Thyroid gland (tissue), 4 donors: Measurements from ENCODE around the gene MAD1L1. TPM values are rescaled to one million over a fixed set of nuclear protein-coding genes. Genes with fewer than 3 reads are reported as not detected.

Source experiments
- DNase-seq, 2 donors: peaks; one replicate each; pipeline ENCODE4 v3.0.0-alpha.2; 2019
- H3K27ac ChIP-seq, 3 donors: fragments of 200-600 bp; sonication (generic); 1 replicate in 2 of 3; 2 replicates in 1 of 3; pipeline ENCODE4 v1.5.1; 2016 to 2019; ENCODE audit warnings: mild to moderate bottlenecking in 1 of 3, moderate library complexity in 1 of 3
- H3K27me3 ChIP-seq: fragments of 200-600 bp; sonication (generic); one replicate; pipeline ENCODE4 v1.5.1; 2019
- H3K36me3 ChIP-seq, 2 donors: fragments of 200-600 bp; sonication (generic); one replicate each; pipeline ENCODE4 v1.5.1; 2016 to 2019
- H3K4me1 ChIP-seq, 2 donors: fragments of 200-600 bp; sonication (generic); one replicate each; pipeline ENCODE4 v1.5.1; 2017 to 2019
- H3K4me3 ChIP-seq, 3 donors: fragments of 200-600 bp; sonication (generic); replicated peaks in 1 of 3; 1 replicate in 2 of 3; 2 replicates in 1 of 3; pipeline ENCODE4 v1.5.1; 2016; ENCODE audit warnings: mild to moderate bottlenecking in 1 of 3
- H3K9me3 ChIP-seq: fragments of 200-600 bp; sonication (generic); one replicate; pipeline ENCODE4 v1.5.1; 2017
- POLR2A ChIP-seq, 2 donors: fragments of 450-650 bp; IDR thresholded peaks; one replicate each; pipeline ENCODE4 v1.6.1; 2017; ENCODE audit warnings: antibody characterized with exemption in 2 of 2, mild to moderate bottlenecking in 2 of 2, moderate library complexity in 1 of 2
- WGBS, 2 donors: methylation state at CpG; one replicate each; pipeline ENCODE4 v1.1.5; 2017; 5-methylcytosine and 5-hydroxymethylcytosine counted together
- intact Hi-C: fragments of 100-400 bp; cut with DNase I; formaldehyde crosslinking; loops from one replicate; pipeline ENCODE4 v1.15.1; 2023
- total RNA-seq, 4 donors: library from RNA; depleted of rRNA; stranded (reverse); fragments of >200 nt; gene quantifications; one replicate each; pipeline ENCODE4 v1.2.3, GENCODE V29; 2016
- TF ChIP-seq, protein P1 (sequence below), 6 experiments: fragments of 200-600 bp in 3 of 6; fragments of 450-650 bp in 3 of 6; sonication (generic) in 3 of 6; IDR thresholded peaks; one replicate each; pipeline ENCODE4 v1.5.1; 2016 to 2019; ENCODE audit warnings: antibody characterized with exemption in 6 of 6, mild to moderate bottlenecking in 2 of 6, inconsistent platforms in 1 of 6, moderate library complexity in 1 of 6

The MAD1L1 gene
- total RNA-seq, 4 donors from 2014 or later, result 27.4 to 38.6 (median 33.9) TPM

DNA sequence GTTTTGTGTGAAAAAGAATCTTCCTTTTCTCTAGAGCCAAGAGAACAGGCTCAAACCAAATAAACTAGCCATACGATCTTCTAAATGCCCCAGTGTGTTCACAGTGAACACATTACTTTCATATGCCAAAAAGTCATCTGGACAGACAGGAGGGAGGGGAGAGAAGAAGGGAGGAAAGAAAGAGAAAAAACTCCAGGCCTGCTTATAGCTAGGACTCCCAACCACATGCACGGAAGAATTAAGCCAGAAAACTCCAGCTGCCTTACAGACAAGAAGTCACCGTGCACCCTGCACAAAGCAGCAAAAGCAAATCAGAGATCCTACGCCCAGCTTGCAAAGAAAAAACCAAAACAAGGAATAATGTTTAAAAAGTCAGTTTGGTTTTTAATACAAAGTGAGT, 47.2 kb upstream of the MAD1L1 start:
- no peak for DNase-seq
- intact Hi-C loops, result no loop called here
- H3K4me1 ChIP-seq, result peaks cover 5 to 9% of the 10 kb centered on the region in 2 donors
- H3K4me3 ChIP-seq, result no peak overlapping the region
- H3K9me3 ChIP-seq, result no peaks in the 10 kb centered on the region
- H3K27me3 ChIP-seq, result no peaks in the 10 kb centered on the region
- 70 to 74% methylated on average over 4 of the region's 4 CpGs for WGBS, 2 donors
- no peaks in the 10 kb centered on the region for H3K36me3 ChIP-seq
- no peak overlapping the region for H3K27ac ChIP-seq
- TF ChIP-seq, protein P1, sequence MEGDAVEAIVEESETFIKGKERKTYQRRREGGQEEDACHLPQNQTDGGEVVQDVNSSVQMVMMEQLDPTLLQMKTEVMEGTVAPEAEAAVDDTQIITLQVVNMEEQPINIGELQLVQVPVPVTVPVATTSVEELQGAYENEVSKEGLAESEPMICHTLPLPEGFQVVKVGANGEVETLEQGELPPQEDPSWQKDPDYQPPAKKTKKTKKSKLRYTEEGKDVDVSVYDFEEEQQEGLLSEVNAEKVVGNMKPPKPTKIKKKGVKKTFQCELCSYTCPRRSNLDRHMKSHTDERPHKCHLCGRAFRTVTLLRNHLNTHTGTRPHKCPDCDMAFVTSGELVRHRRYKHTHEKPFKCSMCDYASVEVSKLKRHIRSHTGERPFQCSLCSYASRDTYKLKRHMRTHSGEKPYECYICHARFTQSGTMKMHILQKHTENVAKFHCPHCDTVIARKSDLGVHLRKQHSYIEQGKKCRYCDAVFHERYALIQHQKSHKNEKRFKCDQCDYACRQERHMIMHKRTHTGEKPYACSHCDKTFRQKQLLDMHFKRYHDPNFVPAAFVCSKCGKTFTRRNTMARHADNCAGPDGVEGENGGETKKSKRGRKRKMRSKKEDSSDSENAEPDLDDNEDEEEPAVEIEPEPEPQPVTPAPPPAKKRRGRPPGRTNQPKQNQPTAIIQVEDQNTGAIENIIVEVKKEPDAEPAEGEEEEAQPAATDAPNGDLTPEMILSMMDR (IDR thresholded peaks at IDR 0.05), result no peak
- TF ChIP-seq POLR2A (IDR thresholded peaks at IDR 0.05), result no peak

DNA sequence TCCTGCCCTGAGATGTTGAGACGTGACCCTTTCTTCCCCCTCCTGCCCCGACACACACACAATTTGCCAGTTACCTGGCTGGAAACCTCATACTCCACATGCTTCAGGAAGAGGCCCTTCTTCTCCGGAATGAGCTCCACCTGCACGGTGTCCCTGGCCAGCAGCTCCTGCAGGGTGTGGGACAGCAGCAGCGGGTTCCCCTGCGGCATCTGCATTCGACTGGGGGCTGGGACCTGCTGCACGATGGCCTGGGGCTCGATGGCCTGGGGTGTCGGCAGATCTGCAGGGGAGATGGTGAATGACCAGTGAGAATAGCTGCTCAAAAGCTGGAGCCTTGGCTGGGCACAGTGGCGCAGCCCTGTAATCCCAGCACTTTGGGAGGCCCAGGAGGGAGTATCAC, 45.3 kb upstream of the MAD1L1 start:
- DNase-seq, result no peak
- Histone ChIP-seq H3K4me1 (peaks cover 5 to 9% of the 10 kb centered on the region in 2 donors), H3K9me3 (no peaks in the 10 kb centered on the region), H3K27me3 (no peaks in the 10 kb centered on the region), H3K4me3 (no peak overlapping the region), H3K27ac (no peak overlapping the region), H3K36me3 (peaks cover 0 to 6% of the 10 kb centered on the region in 2 donors)
- WGBS, 2 donors, result 91 to 98% methylated on average over 9 to 11 of the region's 11 CpGs
- TF ChIP-seq POLR2A (IDR thresholded peaks at IDR 0.05), result no peak
- TF ChIP-seq, protein P1 (IDR thresholded peaks at IDR 0.05), result no peak
- intact Hi-C loops, result no loop called here

DNA sequence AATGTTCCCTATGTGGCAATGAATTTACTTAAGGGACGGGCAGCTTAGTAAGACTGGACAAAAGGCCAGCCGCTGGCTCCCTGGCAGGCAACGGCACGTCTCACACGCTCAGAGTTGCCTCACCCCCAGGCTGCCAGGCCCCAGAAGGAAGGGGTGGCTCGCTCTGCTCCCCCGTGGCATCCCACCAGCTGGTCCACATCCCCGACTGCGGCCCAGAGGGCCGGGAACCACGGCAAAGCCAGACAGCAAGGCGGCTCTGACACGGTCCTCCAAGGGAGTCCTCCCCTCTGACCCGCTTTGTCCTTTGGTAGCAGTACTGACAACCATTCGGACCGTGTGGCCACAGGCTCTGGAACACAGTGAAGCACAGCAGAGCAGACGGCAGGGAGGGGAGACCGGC, 43.4 kb upstream of the MAD1L1 start:
- no peak for DNase-seq
- Histone ChIP-seq H3K36me3 (peaks cover 0 to 6% of the 10 kb centered on the region in 2 donors), H3K27ac (no peak overlapping the region), H3K4me1 (no peaks in the 10 kb centered on the region), H3K27me3 (no peaks in the 10 kb centered on the region), H3K9me3 (no peaks in the 10 kb centered on the region), H3K4me3 (no peak overlapping the region)
- TF ChIP-seq, protein P1 (IDR thresholded peaks at IDR 0.05), result no peak
- no peak for TF ChIP-seq POLR2A (IDR thresholded peaks at IDR 0.05)
- intact Hi-C loops, result no loop called here
- WGBS, 2 donors, result 88 to 93% methylated on average over 16 of the region's 18 CpGs

DNA sequence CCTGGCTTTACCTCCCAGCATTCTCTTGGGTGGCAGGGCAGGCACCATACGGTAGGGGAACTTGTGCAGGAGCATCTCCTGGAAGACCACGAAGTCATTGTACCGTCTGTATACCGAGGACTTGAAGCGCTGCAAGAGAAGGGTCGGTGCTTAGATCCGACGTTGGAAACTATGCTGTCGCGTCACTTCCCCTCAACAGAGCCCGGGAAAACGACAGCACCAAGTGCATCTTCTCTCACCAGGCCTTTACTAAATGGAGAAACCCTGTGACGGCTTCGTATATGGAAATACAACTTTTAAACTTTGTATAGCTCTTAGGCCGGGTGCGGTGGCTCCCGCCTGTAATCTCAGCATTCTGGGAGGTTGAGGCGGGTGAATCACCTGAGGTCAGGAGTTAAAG, 42.4 kb upstream of the MAD1L1 start:
- H3K9me3 ChIP-seq, result no peaks in the 10 kb centered on the region
- no peak overlapping the region for H3K4me3 ChIP-seq
- no peaks in the 10 kb centered on the region for H3K27me3 ChIP-seq
- no peak for DNase-seq
- H3K36me3 ChIP-seq, result peaks cover 5 to 6% of the 10 kb centered on the region in 2 donors
- TF ChIP-seq, protein P1 (IDR thresholded peaks at IDR 0.05), result no peak
- TF ChIP-seq POLR2A (IDR thresholded peaks at IDR 0.05), result no peak
- no peaks in the 10 kb centered on the region for H3K4me1 ChIP-seq
- intact Hi-C loops, result no loop called here
- no peak overlapping the region for H3K27ac ChIP-seq
- WGBS, 2 donors, result 91% methylated on average over 18 of the region's 18 CpGs

DNA sequence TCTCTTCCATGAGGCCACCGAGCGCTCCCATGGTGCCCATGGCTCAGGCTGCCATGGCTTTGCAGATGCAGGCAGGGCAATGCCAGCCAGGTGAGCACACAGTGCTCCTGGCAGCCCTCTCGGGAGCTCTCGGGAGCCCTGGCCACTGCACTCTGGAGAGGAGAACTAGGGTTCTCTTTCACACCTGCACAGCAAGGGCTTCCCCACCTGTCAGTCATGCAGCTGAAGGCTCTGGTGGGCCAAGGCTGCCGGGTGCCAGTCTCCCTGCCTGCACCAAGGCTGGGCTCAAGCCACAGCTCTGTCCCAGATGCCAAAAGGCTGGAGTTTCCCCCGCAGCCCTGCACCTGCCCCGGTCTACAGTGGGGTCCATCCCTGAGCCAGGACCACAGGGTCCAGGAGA, 41.9 kb upstream of the MAD1L1 start:
- intact Hi-C loops, result no loop called here
- DNase-seq, result no peak
- Histone ChIP-seq H3K27ac (no peak overlapping the region), H3K9me3 (no peaks in the 10 kb centered on the region), H3K4me1 (no peaks in the 10 kb centered on the region), H3K36me3 (peaks cover 5 to 6% of the 10 kb centered on the region in 2 donors), H3K4me3 (no peak overlapping the region), H3K27me3 (no peaks in the 10 kb centered on the region)
- WGBS, 2 donors, result 78 to 90% methylated on average over 3 to 5 of the region's 7 CpGs
- TF ChIP-seq, protein P1 (IDR thresholded peaks at IDR 0.05), result no peak
- no peak for TF ChIP-seq POLR2A (IDR thresholded peaks at IDR 0.05)
